Cardiac muscle cell (in vitro differentiated cells and primary cell): ENCODE data around the gene ABCB1. TPM values are rescaled to one million over a fixed set of nuclear protein-coding genes. Genes with fewer than 3 reads are reported as not detected.
"Not testable (repeated sequence)": the region's sequence is repeated elsewhere in the genome, so short reads cannot be mapped to it uniquely, and the experiment has no call there.

Experiments
- DNase-seq, 2 donors: peaks; one replicate each; pipeline versions ENCODE4 v3.0.0 to v3.0.0-alpha.2; 2010 to 2017; ENCODE audit warnings: low read depth in 1 of 2, low spot score in 1 of 2
- H3K27ac ChIP-seq: fragments of 200-600 bp; sonication (generic); 2 replicates; pipeline ENCODE4 v1.5.1; 2016
- H3K27me3 ChIP-seq: fragments of 200-600 bp; sonication (generic); 2 replicates; pipeline ENCODE4 v1.6.0; 2016; ENCODE audit warnings: control low read depth
- H3K36me3 ChIP-seq: fragments of 200-600 bp; sonication (generic); 2 replicates; pipeline ENCODE4 v1.5.1; 2016; ENCODE audit warnings: control low read depth
- H3K4me1 ChIP-seq: fragments of 200-600 bp; sonication (generic); 2 replicates; pipeline ENCODE4 v1.8.1; 2017; ENCODE audit warnings: low read depth, mild to moderate bottlenecking, mixed run types
- H3K4me3 ChIP-seq: fragments of 200-600 bp; sonication (generic); 2 replicates; pipeline ENCODE4 v1.5.1; 2016; ENCODE audit warnings: mild to moderate bottlenecking
- H3K9me3 ChIP-seq: fragments of 200-600 bp; sonication (generic); 2 replicates; pipeline ENCODE4 v1.5.1; 2017; ENCODE audit warnings: low read depth, mild to moderate bottlenecking, control low read depth
- CTCF ChIP-seq: IDR thresholded peaks from 2 replicates; pipeline ENCODE4 v1.5.1; 2012; ENCODE audit warnings: low read depth, mild to moderate bottlenecking, low read length
- polyA plus RNA-seq: library from polyadenylated mRNA; unstranded; fragments of >200 nt; fragmentation: Nextera tagmentation; extraction: Ambion mirVana; gene quantifications from 2 replicates; pipeline ENCODE4 v1.2.1, GENCODE V29; 2016
- total RNA-seq: library from RNA; depleted of rRNA; stranded (reverse); fragments of >200 nt; gene quantifications from 2 replicates; pipeline ENCODE4 v1.2.3, GENCODE V29; 2016

The ABCB1 gene
- total and polyA plus RNA-seq, 2 experiments from 2014 or later: not detected

GRCh38 chr7:87463982-87464381, 136.7 kb downstream of the ABCB1 start:
- Histone ChIP-seq H3K27ac (no peak overlapping the region), H3K4me1 (peaks cover 25% of the 10 kb centered on the region), H3K27me3 (no peaks in the 10 kb centered on the region), H3K4me3 (no peak overlapping the region), H3K36me3 (no peaks in the 10 kb centered on the region), H3K9me3 (no peaks in the 10 kb centered on the region)
- no peak for TF ChIP-seq CTCF
- DNase-seq: no peak

GRCh38 chr7:87460444-87460843, 140.2 kb downstream of the ABCB1 start:
- H3K36me3 ChIP-seq, H3K27ac ChIP-seq, H3K27me3 ChIP-seq, H3K9me3 ChIP-seq, H3K4me3 ChIP-seq, DNase-seq: not testable (repeated sequence)
- H3K4me1 ChIP-seq: peaks cover 28% of the 10 kb centered on the region

- Histone ChIP-seq H3K36me3 (no peaks in the 10 kb centered on the region), H3K27ac (no peak overlapping the region), H3K4me3 (no peak overlapping the region), H3K9me3 (no peaks in the 10 kb centered on the region), H3K4me1 (peaks cover 23% of the 10 kb centered on the region), H3K27me3 (no peaks in the 10 kb centered on the region)
- no peak for TF ChIP-seq CTCF
- no peak for DNase-seq
Measured at GRCh38 chr7:87459941-87460340, 140.7 kb downstream of the ABCB1 start.

GRCh38 chr7:87458148-87458547, 142.5 kb downstream of the ABCB1 start:
- H3K9me3 ChIP-seq: no peaks in the 10 kb centered on the region
- H3K4me3 ChIP-seq: no peak overlapping the region
- peaks cover 6% of the 10 kb centered on the region for H3K4me1 ChIP-seq
- DNase-seq: no peak
- H3K36me3 ChIP-seq: no peaks in the 10 kb centered on the region
- no peak overlapping the region for H3K27ac ChIP-seq
- TF ChIP-seq CTCF: no peak
- no peaks in the 10 kb centered on the region for H3K27me3 ChIP-seq

- no peak for TF ChIP-seq CTCF
- H3K9me3 ChIP-seq: no peaks in the 10 kb centered on the region
- no peaks in the 10 kb centered on the region for H3K36me3 ChIP-seq
- peaks cover 6% of the 10 kb centered on the region for H3K4me1 ChIP-seq
- DNase-seq: no peak
- H3K27me3 ChIP-seq: no peaks in the 10 kb centered on the region
- H3K4me3 ChIP-seq: no peak overlapping the region
- H3K27ac ChIP-seq: no peak overlapping the region
Measured at GRCh38 chr7:87456247-87456646, 144.4 kb downstream of the ABCB1 start.

Other genes with a start within 250 kb of the ABCB1 start
- gene ABCB4, start 125.2 kb downstream of the ABCB1 start, total RNA-seq: 1.0 and 2.8 TPM in 2 replicates
- gene ABCB4, start 125.2 kb downstream of the ABCB1 start, polyA plus RNA-seq: 1.4 and 1.8 TPM in 2 replicates
- 0.63 and 1.2 TPM in 2 replicates for gene RUNDC3B, start 27.5 kb upstream of the ABCB1 start, total RNA-seq
- 1.3 TPM in 2 replicates for gene RUNDC3B, start 27.5 kb upstream of the ABCB1 start, polyA plus RNA-seq